Testis (tissue), 2 donors: ENCODE data around the gene ZNF780B.

Source experiments
- POLR2A ChIP-seq: fragments of 450-650 bp; IDR thresholded peaks from one replicate; pipeline ENCODE4 v1.6.1; 2017; ENCODE audit warnings: antibody characterized with exemption, mild to moderate bottlenecking, moderate library complexity
- TF ChIP-seq, protein P1 (sequence below), 3 experiments: fragments of 450-650 bp in 2 of 3; fragments of 200-600 bp in 1 of 3; sonication (generic) in 1 of 3; IDR thresholded peaks; one replicate each; pipeline ENCODE4 v1.5.1; 2016 to 2019; ENCODE audit warnings: antibody characterized with exemption in 3 of 3, mild to moderate bottlenecking in 2 of 3, moderate library complexity in 1 of 3

GRCh38 chr19:40093416-40093815 is 37.4 kb upstream of the ZNF780B start:
- TF ChIP-seq, protein P1, sequence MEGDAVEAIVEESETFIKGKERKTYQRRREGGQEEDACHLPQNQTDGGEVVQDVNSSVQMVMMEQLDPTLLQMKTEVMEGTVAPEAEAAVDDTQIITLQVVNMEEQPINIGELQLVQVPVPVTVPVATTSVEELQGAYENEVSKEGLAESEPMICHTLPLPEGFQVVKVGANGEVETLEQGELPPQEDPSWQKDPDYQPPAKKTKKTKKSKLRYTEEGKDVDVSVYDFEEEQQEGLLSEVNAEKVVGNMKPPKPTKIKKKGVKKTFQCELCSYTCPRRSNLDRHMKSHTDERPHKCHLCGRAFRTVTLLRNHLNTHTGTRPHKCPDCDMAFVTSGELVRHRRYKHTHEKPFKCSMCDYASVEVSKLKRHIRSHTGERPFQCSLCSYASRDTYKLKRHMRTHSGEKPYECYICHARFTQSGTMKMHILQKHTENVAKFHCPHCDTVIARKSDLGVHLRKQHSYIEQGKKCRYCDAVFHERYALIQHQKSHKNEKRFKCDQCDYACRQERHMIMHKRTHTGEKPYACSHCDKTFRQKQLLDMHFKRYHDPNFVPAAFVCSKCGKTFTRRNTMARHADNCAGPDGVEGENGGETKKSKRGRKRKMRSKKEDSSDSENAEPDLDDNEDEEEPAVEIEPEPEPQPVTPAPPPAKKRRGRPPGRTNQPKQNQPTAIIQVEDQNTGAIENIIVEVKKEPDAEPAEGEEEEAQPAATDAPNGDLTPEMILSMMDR (IDR thresholded peaks at IDR 0.05): no peak
- no peak for TF ChIP-seq POLR2A
